NCI-H187 (cell line): ENCODE measurements around the gene RAMP3.

Experiments used
- DNase-seq, 2 experiments: peaks; one replicate each; lab custom pipeline; 2025; lab: John Stamatoyannopoulos, UW

The RAMP3 gene

DNA sequence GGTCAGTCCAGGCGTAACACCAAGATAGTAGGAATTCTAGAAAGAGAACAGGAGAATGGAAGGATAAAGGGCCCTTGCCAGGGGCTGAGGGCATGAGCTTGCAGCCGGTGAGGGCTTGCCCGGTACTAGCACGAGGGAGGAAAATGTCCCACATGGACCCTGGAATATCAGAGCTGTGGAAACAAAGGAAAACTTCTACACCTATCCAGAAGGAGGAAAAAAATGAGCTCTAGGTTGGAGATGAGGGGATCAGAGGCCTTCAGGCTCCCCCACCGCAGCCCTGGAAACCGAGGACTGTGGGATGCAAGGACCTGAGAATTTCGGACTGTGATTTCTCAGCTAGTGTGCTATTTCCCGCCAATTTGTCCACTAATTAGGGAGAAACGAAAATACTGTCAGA, 22.1 kb downstream of the RAMP3 start:
- no peak for DNase-seq

DNA sequence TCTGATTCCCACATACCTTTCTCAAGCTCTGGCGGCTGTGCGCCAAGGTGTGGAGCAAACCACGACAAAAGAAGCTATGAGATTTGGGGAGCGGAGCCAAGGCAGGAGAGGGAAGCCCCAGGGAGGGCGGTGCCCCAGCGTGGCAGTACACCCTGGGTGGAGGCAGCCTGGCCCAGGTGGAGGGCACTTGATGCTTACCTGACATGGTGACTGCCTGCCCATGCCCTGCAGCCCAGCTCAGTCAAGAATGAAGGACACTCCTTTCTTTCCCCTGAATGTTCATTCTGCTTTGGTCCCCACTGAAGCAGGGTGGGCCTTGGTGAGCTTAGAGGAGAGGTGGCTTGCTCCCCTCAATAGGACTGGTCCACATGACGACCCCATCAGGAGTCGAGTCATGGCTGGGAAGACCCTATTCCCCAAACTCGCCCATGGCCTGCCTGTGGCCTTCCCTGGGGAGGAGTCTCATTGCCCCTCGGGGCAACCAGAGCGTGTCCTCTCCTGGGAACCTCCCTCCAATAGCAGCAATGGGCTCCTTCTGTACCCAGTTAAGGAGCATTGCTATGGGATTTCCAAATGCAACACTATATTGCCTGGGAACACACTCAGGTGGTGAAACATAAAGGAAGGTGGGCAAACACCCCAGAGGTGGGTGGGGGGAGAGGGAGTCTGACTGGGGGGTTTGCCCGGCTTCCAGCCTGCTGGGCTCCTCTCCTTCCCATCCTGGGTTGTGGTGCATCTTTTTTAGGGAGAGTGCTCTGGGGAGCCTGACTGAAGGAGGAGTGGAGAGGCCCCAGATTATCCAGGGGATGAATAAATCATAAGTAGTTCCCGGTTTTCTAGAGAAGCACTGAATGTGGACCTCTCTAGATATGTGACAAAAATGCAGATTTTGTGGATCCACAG, 22.7 kb downstream of the RAMP3 start:
- DNase-seq, result no peak

DNA sequence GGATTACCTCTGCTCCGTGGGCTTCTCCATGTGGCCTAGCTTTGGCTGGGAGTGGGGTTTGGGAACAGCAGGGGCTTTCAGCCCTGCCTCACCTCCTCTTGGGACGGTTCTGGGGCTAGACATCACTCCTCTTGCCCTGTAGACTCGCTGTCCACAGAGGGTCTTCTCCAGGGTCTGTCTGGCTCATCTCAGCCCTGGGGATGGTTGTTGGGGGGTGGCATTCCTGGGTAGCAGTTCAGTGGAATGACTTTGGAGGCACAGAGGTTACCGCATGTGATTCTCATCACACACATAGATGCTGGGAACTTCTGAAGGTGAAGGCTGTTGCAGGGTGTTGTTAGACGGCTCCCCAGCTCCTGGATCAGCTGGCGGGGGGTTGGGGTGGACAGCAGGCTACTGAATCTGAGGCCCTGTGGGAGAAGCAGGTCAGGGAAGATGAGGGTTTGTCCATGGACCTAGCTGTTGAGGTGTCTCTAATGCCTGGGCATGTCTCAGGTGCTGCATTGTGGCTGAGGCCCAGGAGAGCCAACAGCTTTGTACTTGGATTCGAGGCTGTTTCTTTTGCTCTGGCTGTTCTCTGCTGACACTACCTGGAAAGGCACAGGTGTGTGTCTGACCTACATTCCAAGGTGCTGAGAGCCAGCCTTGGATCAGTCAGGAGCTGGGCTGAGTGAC, 23.8 kb downstream of the RAMP3 start:
- no peak for DNase-seq

DNA sequence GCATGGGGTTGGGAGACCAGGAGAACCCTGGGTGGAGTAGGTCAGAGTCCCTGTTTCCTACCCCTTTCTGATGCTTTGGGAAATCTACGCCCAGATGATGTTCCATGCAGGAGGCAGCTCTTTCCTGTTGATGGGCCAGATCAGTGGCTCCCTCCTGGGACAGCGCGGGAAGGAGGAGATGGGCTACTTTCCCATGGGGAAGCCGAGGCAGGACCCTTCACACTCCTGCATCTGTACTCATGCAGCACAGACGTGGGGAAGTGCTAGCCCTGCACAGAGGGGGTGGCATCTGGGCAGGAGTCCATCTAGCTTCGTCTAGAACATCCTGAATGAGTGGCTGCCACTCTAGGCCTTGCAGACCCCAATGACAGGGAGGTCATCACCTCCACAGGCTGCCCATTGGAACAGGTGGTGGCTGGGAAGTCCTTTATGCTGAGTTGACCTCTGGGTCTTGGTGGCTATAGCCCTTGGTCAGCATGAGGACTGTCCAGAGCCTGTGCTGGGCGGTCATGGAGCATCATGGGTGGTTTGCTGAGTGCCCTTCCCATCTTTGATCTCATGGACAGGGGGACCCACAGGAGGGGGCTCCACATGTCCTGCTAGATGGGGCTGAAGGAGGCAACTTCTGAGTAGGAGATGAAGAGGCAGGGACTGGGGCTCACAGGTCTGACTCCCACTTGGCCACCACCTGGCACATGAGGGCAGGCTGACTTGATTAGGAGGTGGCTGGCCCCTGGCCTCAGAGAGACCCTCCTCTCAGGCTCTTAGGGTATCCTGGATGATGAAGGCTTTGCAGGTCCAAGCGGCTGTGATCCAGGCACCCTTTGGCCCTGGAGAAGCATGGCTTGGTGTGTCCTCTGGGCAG, 24.6 kb downstream of the RAMP3 start:
- no peak for DNase-seq

DNA sequence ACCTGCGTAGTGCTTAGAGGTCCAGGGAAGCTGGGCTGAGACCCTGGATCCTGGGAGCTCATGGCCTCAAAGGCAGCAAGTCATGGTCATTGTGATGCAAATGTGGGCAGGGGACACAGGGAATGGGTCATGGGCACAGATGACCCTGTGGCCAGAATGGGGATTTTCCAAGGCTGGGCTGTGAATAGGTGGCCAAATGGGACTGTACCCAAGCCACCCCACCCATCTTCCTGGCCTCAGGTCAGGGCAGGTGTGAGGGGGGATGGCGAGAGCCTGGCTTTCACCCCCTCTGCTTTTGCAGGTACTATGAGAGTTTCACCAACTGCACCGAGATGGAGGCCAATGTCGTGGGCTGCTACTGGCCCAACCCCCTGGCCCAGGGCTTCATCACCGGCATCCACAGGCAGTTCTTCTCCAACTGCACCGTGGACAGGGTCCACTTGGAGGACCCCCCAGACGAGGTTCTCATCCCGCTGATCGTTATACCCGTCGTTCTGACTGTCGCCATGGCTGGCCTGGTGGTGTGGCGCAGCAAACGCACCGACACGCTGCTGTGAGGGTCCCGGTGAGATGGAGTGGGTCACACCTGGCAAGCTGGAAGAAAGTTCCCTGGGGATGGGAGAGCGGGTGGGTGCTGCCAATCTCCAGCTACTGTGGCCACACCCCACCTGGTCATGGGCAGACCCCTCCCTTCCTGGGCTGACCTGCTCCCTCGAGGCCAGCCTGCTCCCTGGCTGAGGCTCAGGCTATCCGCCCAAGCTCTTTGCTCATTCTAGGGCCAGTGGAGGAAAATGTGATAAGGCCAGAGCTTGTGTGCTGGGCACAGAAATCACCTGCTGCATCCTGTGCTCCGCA, 25.5 kb downstream of the RAMP3 start:
- no peak for DNase-seq

DNA sequence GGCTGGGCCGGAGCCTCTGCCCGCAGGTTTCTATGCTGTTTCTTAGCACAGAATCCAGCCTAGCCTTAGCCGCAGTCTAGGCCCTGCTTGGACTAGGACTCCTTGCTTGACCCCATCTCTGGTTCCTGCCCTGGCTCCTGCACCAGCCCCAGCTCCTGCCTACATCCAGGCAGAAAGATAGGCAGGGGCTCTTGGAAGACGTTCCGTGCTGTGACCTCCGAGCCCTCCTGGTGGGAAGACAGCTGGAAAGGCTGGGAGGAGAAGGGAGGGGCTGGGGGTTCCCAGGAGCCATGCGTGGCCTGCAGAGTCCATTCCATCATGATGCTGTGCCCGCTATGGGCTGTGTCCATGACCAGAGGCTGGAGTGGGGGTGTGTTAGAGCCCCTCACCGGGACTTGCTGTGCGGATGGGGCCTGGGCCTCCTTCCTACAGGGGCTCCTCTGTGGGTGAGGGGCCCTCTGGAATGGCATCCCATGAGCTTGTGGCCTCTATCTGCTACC, 26.2 kb downstream of the RAMP3 start:
- no peak for DNase-seq

DNA sequence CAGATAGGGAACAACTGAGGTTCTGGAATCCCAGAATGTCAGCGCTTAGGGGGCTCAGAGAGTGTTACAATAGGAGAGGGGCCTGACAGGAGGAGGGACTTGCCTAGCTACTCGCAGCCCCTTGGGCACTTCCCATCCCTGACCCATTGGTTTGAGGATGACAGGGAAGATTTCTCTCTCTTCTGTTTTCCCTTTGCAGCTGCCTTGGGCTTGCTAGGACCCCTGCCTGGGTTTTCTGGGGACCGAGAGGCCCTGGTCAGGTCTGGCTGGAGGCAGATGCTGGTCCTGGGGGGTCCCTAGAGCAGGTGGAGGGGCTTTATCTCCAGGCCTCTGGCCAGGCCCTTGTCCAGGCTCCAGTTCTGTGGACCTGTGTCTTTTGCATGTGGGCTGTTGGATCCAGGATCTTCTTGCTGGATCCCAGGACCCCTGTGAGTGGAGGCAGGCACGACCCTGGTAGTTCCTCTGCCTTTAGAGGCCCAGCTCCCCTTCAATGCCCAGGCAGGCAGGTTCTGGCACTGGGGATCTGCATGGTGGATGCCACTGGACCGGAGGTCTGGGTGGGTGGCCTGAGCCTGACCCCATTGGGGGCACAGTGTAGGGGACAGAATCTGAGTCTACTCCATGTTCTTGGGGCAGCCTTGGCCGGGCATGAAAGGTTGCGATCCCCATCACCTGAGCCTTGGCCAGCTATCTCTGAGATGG, 26.9 kb downstream of the RAMP3 start:
- DNase-seq, result no peak

DNA sequence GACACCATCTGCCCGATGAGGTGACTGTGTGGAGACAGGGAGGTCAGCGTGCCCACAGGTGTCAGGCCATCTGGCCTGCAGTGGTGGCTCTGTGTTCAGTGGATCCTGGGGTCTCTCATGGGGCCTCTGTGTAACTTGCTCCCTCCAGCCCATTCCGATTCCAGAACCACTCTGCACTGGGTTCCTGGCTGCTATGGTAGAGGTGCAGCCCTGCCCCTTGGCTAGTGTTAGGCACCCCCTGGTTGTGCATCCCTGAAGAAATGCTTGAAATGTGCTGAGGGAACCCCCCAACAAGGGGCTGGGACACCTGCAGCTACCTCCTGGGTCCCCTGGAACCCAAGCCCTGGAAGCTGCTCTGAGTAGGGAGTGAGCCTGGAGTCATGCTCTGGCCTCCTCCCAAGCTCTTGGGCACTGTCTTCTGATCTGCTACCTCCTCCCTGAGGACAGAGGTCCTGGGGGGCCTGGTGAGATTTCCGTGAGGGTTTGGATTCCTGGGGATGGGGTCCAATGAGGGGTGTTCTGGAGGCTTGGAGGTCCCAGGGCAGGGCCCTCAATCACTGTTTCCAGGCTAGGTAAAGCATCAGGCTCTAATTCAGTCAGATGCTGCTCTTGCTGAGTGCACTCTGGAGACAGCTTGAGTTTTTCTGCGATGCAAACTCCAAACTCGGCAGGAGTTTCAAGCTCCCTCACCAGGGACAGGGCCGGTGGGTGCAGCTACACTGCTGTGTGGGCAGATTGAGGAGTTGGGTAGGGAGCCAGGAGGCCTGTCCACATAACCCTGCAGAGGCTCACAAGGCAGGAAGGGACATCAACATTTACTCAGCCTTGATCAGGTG, 27.7 kb downstream of the RAMP3 start:
- no peak for DNase-seq

DNA sequence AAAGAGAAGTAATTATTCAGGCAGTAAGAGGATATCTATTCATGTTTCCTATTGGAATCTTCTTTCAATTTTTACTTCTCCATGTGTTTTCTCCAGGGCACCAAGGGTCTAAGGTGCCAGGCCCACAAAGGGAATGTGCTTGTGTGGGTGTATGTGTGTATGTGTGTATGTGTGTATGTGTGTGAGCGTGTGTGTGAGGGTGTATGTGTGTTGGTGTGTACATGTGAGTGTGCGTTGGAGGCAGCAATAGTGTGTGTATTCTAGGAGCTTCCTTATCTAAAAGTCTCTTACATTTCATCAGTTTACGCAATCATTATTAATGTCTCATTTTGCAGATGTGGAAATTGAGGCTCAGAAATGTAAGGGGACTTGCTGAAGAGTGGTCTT, 28.3 kb downstream of the RAMP3 start:
- no peak for DNase-seq

DNA sequence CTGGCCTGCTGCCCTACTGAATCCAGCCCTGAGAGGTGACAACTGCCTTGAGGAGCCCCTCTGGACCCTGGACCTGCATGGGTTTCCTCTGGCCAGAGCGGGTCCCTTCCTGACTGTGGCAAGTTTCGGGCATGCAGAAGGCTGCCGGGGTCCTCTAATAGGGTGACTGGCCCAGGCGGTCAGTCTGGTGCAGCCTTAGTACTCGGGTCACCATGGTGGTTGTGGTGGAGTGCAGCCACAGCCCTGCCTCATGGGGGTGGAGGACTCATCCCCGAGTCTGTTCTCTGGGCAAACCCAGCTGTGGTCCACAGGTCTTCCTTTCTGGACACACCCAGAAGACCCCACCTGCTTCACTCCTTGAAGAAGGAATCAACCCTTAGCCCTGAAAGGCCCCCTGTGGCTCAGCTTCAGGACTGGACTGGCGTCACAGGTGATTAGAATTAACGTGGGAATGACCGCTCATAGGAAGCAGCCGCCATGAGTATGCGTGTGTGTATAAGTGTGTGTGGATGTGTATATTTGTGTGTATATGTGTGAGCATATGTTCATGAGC, 28.7 kb downstream of the RAMP3 start:
- no peak for DNase-seq

DNA sequence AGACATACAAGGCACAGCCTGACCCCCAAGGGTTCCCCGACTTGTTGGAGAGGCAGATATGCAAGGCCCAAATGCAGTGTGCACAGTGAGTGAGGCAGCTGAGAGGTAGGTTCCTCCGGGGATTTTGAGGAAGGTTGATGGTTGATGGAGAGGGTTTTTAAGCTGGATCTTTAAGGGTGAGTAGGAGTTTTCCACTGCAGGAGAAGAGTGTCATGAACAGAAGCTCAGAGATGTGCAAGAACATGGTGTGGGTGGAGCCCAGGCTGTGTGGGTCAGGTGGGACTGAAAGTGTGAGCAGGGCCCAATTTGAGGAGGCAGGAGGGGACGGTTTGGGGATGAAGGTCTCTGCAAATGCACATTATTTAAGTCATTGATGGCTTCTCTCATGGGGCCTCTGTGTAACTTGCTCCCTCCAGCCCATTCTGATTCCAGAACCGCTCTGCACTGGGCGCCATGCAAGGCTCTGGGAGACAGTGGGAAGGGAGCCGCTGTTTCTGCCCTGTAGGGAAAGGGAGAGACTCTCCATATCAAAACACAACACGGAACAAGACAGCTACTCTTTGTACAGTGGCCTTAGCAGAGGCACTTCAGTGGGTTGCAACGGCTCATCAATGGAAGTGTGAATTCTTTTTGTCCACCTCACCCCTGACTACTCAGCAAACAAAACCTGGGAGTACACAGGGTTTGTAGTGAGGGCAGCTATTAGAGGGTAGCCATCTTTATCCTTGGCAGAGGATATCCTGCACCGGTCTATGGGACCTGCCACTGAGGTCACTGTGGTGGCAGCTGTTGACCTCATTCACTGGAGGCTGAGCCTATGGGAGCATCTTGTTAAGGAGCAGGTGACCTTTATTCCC, 29.7 kb downstream of the RAMP3 start:
- no peak for DNase-seq

DNA sequence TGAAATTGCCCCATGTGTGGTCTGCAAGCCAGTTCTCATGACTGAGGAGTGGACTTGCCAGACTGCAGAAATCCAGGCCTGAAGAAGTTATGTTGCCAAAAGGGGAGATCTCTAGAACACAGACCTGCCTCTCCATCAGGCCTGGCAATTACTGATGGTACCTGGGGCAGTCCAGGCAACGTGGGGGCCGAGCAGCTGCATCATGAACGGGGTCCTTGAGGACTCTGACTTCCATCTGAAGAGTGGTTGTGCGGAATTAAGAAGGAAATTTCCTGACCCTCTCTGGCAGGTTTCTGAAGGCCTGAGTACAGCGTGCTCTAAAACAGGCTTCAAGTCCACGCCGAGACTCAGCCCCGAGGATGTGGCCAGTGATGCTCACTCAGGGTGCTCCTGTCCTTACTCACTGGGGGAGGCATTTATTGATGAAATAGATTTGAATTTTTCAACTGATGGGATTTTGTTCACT, 30.4 kb downstream of the RAMP3 start:
- DNase-seq, result no peak

DNA sequence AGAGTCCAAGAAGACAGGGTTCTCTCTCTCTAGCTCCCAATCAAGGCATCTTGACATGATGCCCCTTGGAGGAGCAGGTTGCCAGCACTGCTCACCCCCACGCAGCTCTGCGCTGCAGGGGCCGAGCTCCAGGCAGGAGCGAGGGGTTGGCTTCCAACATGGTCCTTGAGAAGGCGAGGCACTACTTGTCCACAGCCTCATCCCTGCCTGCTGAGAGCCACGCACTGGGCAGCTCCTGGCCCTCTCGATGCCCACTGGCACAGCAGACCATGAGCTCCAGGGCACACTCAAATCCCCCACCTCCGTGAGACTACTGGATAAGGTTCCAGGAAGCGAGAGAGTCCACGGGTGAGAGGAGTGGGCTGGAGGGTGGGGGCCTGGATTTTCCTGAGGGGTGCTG, 31.1 kb downstream of the RAMP3 start:
- no peak for DNase-seq

DNA sequence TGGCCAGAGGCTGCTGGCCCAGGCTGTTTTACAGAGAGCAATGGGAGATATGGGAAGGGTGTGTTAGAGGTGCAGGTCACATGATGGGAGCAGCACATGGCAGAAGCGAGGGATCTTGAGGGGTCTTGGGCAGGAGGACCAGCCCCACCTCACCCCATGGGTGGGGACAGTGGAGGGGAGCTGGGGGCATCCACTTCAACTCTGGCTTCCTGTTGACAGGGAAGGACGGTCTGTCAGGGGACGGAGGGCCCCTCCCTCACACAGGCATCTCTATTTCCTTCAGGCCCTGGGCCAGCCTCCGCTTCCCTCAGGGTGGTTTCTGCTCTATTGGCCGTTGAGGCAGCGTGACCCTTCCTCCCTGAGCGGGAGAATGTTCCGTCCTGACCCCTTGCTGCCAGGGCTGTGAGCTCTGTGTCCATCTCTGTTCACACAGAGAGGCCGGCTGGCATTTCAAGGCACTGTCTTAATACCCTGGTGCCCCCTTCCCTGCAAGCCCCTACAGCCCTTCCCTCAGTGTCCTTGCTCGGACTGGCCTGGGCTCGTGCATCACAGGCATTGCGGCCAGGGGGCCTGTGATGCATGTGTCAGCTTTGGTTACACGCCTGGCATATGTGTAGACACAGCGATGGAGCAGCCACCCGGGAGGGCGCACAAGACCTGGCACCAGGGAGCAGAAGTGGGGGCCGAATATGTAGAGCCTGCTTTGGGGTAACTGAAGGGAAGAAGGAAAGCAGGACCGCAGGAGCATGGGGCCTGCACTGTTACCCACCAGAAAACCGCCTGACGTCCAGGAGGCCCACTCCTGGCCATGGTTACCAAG, 31.8 kb downstream of the RAMP3 start:
- no peak for DNase-seq

DNA sequence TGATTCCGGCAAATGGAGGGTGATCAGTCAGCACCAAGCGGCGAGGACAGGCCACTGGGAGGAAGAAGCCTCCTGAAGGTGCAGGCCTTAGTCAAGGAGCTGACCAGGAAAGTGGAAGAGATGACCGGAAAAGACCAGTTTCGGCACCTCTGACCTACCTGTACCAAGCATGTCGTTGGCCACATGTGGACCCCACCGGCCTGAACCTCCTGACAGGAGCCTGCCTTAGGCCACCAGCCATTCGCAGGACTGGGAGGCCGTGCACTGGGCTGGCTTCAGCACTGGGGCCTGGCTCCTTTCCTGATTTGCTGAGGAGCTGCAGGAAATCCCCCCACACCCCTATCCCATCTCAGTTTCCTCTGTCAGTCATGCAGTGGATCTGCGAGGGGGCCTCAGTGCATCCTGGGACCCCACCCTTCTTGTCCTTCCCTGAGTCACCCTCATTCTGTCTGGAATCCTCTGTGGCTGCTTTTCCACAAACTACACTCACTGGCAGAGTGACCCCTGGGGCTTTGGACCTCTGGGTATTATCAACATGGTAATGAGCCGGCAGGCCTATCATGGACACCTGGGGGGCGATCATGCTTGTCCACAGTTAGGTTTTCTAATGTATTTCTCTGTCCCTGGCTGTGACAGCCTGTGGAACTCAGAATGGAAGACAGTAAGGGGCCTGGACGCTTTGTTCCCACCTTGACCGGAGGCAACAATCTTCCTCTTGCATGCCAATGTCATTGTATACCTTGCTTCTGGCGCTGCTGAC, 33.0 kb downstream of the RAMP3 start:
- DNase-seq, result no peak

DNA sequence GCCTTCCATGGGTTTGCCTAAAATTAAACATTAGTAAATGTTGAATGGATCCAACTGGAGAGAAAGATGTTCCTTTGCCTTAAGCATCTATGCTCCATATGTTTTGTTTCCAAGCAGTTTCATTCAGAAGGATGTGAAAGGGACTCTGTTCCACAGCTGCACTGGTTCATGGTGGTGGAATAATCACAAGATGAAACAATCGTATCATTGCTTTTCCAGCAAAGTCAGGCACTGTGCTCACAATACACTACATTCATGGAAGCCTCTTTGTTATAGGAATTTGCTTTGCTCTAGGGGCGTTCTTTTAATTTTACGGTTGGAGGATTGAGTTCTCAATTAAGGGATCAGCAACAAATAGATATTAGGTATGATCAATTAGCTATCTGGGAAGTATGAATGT, 33.8 kb downstream of the RAMP3 start:
- DNase-seq, result no peak

DNA sequence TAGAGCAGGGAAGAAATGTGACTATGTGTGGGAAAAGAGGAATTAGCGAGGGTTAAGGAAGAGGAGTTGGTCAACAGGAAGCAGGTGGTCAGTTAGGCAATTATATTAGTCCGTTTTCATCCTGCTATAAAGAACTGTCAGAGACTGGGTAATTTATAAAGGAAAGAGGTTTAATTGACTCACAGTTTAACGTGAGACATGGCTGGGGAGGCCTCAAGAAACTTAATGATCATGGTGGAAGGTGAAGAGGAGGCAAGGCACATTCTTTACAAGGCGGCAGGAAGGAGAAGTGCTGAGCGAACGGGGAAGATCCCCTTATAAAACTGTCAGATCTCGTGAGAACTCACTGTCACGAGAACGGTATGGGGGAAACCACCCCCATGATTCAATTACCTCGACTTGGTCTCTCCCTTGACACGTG, 35.0 kb downstream of the RAMP3 start:
- no peak for DNase-seq
